Hepatocyte (in vitro differentiated cells): ENCODE measurements around the gene MUC20. TPM values are rescaled to one million over a fixed set of nuclear protein-coding genes. Genes with fewer than 3 reads are reported as not detected.
A peak's percentile ranks its signal among the peaks of the same experiment; 100 is the strongest.
"Not testable (repeated sequence)": the region's sequence is repeated elsewhere in the genome, so short reads cannot be mapped to it uniquely, and the experiment has no call there.

ENCODE experiments used
- DNase-seq: peaks from one replicate; pipeline ENCODE4 v3.0.0-alpha.2; 2016; ENCODE audit warnings: low spot score
- H2AFZ ChIP-seq: fragments of 200-600 bp; sonication (generic); 2 replicates; pipeline ENCODE4 v1.6.0; 2016; ENCODE audit warnings: antibody characterized with exemption, mild to moderate bottlenecking
- H3K27ac ChIP-seq: fragments of 200-600 bp; sonication (generic); 2 replicates; pipeline ENCODE4 v1.5.1; 2016; ENCODE audit warnings: mild to moderate bottlenecking
- H3K27me3 ChIP-seq: fragments of 200-600 bp; sonication (generic); 2 replicates; pipeline ENCODE4 v1.6.1; 2016
- H3K36me3 ChIP-seq: fragments of 200-600 bp; sonication (generic); replicated peaks from 2 replicates; pipeline ENCODE4 v1.5.1; 2016; ENCODE audit warnings: low read depth; ENCODE audit not compliant: insufficient read depth
- H3K4me1 ChIP-seq: fragments of 200-600 bp; sonication (generic); 2 replicates; pipeline ENCODE4 v1.5.1; 2016; ENCODE audit warnings: mild to moderate bottlenecking, moderate library complexity; ENCODE audit not compliant: insufficient read depth
- H3K4me2 ChIP-seq: fragments of 200-600 bp; sonication (generic); 2 replicates; pipeline ENCODE4 v1.6.0; 2016
- H3K4me3 ChIP-seq: fragments of 200-600 bp; sonication (generic); 2 replicates; pipeline ENCODE4 v1.5.1; 2016; ENCODE audit warnings: mild to moderate bottlenecking
- H3K79me2 ChIP-seq: fragments of 200-600 bp; sonication (generic); 2 replicates; pipeline ENCODE4 v1.6.0; 2017; ENCODE audit warnings: mild to moderate bottlenecking
- H3K9me2 ChIP-seq: fragments of 200-600 bp; sonication (generic); replicated peaks from 2 replicates; pipeline ENCODE4 v1.6.0; 2017; ENCODE audit warnings: mild to moderate bottlenecking; ENCODE audit not compliant: insufficient read depth
- H3K9me3 ChIP-seq: fragments of 200-600 bp; sonication (generic); 2 replicates; pipeline ENCODE4 v1.5.1; 2016; ENCODE audit warnings: low read depth, mild to moderate bottlenecking
- H4K20me1 ChIP-seq: fragments of 200-600 bp; sonication (generic); 2 replicates; pipeline ENCODE4 v1.6.0; 2016; ENCODE audit warnings: mild to moderate bottlenecking; ENCODE audit not compliant: insufficient read depth, poor library complexity, severe bottlenecking
- WGBS: methylation state at CpG from one replicate; pipeline ENCODE4 v1.1.6; 2016; ENCODE audit warnings: low lambda C conversion rate; ENCODE audit errors: missing lambda C conversion rate; 5-methylcytosine and 5-hydroxymethylcytosine counted together
- polyA plus RNA-seq: library from polyadenylated mRNA; unstranded; fragments of >200 nt; fragmentation: Nextera tagmentation; extraction: Ambion mirVana; gene quantifications from 2 replicates; pipeline ENCODE4 v1.2.1, GENCODE V29; 2016
- total RNA-seq: library from RNA; depleted of rRNA; stranded (reverse); fragments of >200 nt; gene quantifications from 2 replicates; pipeline ENCODE4 v1.2.3, GENCODE V29; 2014

Gene MUC20
- total and polyA plus RNA-seq, 2 experiments from 2014 or later = 4.5 to 8.2 TPM

- DNase-seq, H3K9me2 ChIP-seq, H3K4me3 ChIP-seq, H3K36me3 ChIP-seq, H3K27me3 ChIP-seq, H3K9me3 ChIP-seq, H3K79me2 ChIP-seq, H4K20me1 ChIP-seq, H2AFZ ChIP-seq: not testable (repeated sequence)
- peak overlapping the region; percentile 95 for H3K27ac ChIP-seq
- peaks cover 17% of the 10 kb centered on the region for H3K4me1 ChIP-seq
- WGBS = 76% methylated on average over 10 of the region's 10 CpGs
- peak overlapping the region; percentile 46 for H3K4me2 ChIP-seq
These were observed 36.1 kb upstream of the MUC20 start for GRCh38 chr3:195684527-195685257.

DNA sequence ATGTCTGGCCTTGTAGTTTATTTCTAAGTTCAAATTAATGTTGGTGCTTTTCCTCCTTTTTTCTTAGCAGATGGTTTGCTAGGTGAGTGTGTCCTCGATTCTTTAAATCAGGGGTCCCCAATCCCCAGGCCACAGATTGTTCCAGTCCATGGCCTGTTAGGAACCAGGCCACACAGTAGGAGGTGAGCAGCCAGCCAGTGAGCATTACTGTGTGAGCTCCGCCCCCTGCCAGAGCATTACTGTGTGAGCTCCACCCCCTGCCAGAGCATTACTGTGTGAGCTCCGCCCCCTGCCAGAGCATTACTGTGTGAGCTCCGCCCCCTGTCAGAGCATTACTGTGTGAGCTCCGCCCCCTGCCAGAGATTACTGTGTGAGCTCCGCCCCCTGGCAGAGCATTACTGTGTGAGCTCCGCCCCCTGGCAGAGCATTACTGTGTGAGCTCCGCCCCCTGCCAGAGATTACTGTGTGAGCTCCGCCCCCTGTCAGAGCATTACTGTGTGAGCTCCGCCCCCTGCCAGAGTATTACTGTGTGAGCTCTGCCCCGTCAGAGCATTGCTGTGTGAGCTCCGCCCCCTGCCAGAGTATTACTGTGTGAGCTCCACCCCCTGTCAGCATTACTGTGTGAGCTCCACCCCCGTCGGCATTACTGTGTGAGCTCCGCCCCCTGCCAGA, 34.1 kb upstream of the MUC20 start:
- H3K4me2 ChIP-seq, H2AFZ ChIP-seq, H3K4me3 ChIP-seq, H3K27me3 ChIP-seq, H3K9me2 ChIP-seq, DNase-seq, H3K79me2 ChIP-seq, H3K9me3 ChIP-seq, H3K27ac ChIP-seq, H3K36me3 ChIP-seq, H4K20me1 ChIP-seq: not testable (repeated sequence)
- H3K4me1 ChIP-seq = peaks cover 18% of the 10 kb centered on the region
- WGBS = 93% methylated on average over 6 of the region's 15 CpGs

- WGBS = 93% methylated on average over 12 of the region's 15 CpGs
- H3K27me3 ChIP-seq, H3K79me2 ChIP-seq, H3K4me3 ChIP-seq, DNase-seq, H4K20me1 ChIP-seq, H3K27ac ChIP-seq, H3K9me3 ChIP-seq, H3K4me2 ChIP-seq, H3K9me2 ChIP-seq, H3K36me3 ChIP-seq, H2AFZ ChIP-seq: not testable (repeated sequence)
- peaks cover 18% of the 10 kb centered on the region for H3K4me1 ChIP-seq
These were observed 33.5 kb upstream of the MUC20 start for GRCh38 chr3:195687209-195687760.

DNA sequence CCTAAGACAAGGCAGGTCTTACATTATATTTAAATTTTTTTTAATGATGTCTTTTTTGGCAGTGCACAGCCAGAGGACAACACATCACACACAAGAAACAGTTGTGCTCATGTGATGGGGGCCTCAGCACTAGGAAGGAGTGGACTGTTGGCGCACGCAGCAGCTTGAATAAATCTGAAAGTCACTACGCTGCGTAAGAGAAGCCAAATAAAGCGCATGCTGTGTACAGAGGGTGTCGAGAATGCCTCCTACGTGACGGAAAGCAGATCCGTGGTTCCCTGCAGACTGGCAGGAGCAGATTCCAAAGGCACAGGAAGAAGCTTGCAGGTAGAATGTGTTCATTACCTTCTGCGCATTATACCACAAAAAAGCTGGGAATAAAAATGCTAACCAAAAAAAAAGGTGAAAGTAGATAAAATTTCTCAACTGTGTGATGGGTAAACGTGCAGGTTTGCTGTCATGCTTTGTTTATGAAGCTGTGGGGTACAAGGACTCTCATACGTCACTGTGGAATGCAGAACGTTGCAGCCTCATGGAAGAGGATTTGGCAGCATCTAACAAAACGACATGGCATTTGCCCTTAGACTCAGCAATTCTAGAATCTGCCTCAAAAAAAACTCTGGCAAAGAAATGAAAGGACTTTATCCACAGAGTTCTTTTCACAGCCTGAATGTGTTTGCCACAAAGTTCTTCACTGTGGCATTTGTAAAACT, 32.2 kb upstream of the MUC20 start:
- H3K9me2 ChIP-seq, H3K27me3 ChIP-seq, DNase-seq, H4K20me1 ChIP-seq, H3K36me3 ChIP-seq, H2AFZ ChIP-seq, H3K9me3 ChIP-seq, H3K4me3 ChIP-seq, H3K4me2 ChIP-seq, H3K79me2 ChIP-seq: not testable (repeated sequence)
- peak overlapping the region; percentile 58 for H3K27ac ChIP-seq
- H3K4me1 ChIP-seq = peaks cover 15% of the 10 kb centered on the region
- 76% methylated on average over 8 of the region's 14 CpGs for WGBS

GRCh38 chr3:195689184-195690070, 31.4 kb upstream of the MUC20 start:
- H3K9me3 ChIP-seq, H3K4me3 ChIP-seq, H3K9me2 ChIP-seq, H2AFZ ChIP-seq, H3K4me1 ChIP-seq, H4K20me1 ChIP-seq, H3K36me3 ChIP-seq, H3K4me2 ChIP-seq, H3K79me2 ChIP-seq, H3K27me3 ChIP-seq, DNase-seq: not testable (repeated sequence)
- H3K27ac ChIP-seq = peak overlapping the region; percentile 58
- WGBS = 88% methylated on average over 21 of the region's 21 CpGs
